SK-N-SH (cell line): Measurements from ENCODE around the gene DKC1.

Experiments
- CTCF ChIP-seq: fragments of 200-600 bp; sonication (generic); IDR thresholded peaks from 2 replicates; pipeline ENCODE4 v1.6.1; 2017; ENCODE audit warnings: antibody characterized with exemption, mild to moderate bottlenecking, moderate library complexity
- JUND ChIP-seq: IDR thresholded peaks from 2 replicates; pipeline ENCODE4 v1.4.0; 2012
- SMC3 ChIP-seq: IDR thresholded peaks from 2 replicates; pipeline ENCODE4 v1.6.1; 2012; ENCODE audit warnings: low read depth, low read length, improper control_type of control experiment

- TF ChIP-seq JUND (no peak), CTCF (no peak), SMC3 (no peak)
These were observed 42.5 kb downstream of the DKC1 start, which contains the start of gene MPP1 for GRCh38 chrX:154804957-154805695.
